Ovary (tissue), 3 donors: ENCODE data around the gene IER2.

ENCODE experiments used
- EP300 ChIP-seq: sonication (generic); formaldehyde crosslinking; IDR thresholded peaks from one replicate; pipeline ENCODE4 v1.6.1; 2017; ENCODE audit warnings: antibody characterized with exemption
- TF ChIP-seq, protein P1 (sequence below), 3 donors: fragments of 450-650 bp in 2 of 3; fragments of 200-600 bp in 1 of 3; IDR thresholded peaks; one replicate each; pipeline versions ENCODE4 v1.5.1 to v1.8.0; 2016 to 2022; ENCODE audit warnings: antibody characterized with exemption in 3 of 3, mild to moderate bottlenecking in 1 of 3
- donor health status: DM: no; HTN: no; CAD: no.

DNA sequence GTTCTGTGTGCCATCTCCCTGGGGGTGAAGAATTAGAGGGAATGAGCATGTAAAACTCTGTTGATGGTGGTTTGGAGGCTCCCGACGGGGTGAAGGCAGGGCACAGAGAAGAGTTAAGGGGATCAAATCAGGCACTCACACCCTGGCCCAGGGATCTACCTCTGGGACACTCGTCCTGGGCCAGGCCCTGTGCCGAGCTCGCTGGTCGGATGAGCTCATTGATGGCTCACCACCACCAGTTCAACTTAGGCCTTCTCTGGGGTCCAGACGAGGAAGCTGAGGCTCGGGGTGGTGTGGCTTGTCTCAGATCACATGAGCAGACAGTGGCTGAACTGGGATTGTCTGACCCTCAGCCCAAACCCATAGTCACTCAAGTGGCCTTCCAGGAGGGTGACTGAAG is 30.6 kb upstream of the IER2 start:
- TF ChIP-seq, protein P1, sequence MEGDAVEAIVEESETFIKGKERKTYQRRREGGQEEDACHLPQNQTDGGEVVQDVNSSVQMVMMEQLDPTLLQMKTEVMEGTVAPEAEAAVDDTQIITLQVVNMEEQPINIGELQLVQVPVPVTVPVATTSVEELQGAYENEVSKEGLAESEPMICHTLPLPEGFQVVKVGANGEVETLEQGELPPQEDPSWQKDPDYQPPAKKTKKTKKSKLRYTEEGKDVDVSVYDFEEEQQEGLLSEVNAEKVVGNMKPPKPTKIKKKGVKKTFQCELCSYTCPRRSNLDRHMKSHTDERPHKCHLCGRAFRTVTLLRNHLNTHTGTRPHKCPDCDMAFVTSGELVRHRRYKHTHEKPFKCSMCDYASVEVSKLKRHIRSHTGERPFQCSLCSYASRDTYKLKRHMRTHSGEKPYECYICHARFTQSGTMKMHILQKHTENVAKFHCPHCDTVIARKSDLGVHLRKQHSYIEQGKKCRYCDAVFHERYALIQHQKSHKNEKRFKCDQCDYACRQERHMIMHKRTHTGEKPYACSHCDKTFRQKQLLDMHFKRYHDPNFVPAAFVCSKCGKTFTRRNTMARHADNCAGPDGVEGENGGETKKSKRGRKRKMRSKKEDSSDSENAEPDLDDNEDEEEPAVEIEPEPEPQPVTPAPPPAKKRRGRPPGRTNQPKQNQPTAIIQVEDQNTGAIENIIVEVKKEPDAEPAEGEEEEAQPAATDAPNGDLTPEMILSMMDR (IDR thresholded peaks at IDR 0.05) = no peak
- TF ChIP-seq EP300 = no peak
